T-helper 2 cell treated with Interferon-gamma antibody and Interleukin-4, amounts not matched to agents 5 μg/mL and 100 μg/mL, for 36 hours (primary cell): ENCODE measurements around the gene C14orf132.

Experiments used
- DNase-seq: peaks from one replicate; pipeline ENCODE4 v3.0.0; 2021; ENCODE audit warnings: low spot score
- H3K27ac Mint-ChIP-seq: one replicate; pipeline ENCODE4 v1.8.0; 2021; ENCODE audit warnings: mild to moderate bottlenecking, mixed read lengths
- H3K27me3 Mint-ChIP-seq: one replicate; pipeline ENCODE4 v1.8.0; 2021; ENCODE audit warnings: low read depth, mixed read lengths
- H3K36me3 Mint-ChIP-seq: one replicate; pipeline ENCODE4 v1.8.0; 2021; ENCODE audit warnings: low read depth, mixed read lengths
- H3K4me1 Mint-ChIP-seq: one replicate; pipeline ENCODE4 v1.8.0; 2021; ENCODE audit warnings: low read depth, mixed read lengths
- H3K4me3 Mint-ChIP-seq: one replicate; pipeline ENCODE4 v1.8.0; 2022; ENCODE audit warnings: mild to moderate bottlenecking, moderate library complexity, mixed read lengths
- H3K9me3 Mint-ChIP-seq: one replicate; pipeline ENCODE4 v1.8.0; 2021; ENCODE audit warnings: mixed read lengths

Gene C14orf132

DNA sequence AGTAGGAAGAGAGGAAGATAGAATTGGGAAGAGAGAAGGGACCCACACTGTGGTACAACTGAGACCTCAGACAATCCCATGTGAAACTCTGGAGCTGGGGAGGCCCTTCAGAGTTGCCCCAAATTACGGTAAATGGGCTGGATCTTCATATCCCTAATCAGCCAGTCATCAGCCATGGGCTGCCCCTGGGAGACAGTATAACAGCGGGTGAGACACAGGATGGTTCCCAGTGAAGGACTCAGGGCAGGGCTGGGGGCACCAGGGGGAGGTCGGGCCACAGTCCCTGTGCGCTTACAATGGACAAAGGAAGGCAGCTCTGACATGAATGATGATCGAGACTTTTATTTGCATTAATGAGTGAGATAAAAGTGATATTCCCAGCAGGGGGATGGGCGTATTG is 91.2 kb downstream of the C14orf132 start:
- no peak overlapping the region for H3K27ac Mint-ChIP-seq
- no peaks in the 10 kb centered on the region for H3K36me3 Mint-ChIP-seq
- DNase-seq = no peak
- no peak overlapping the region for H3K4me3 Mint-ChIP-seq
- no peaks in the 10 kb centered on the region for H3K9me3 Mint-ChIP-seq
- peaks cover 8% of the 10 kb centered on the region for H3K27me3 Mint-ChIP-seq
- peaks cover 15% of the 10 kb centered on the region for H3K4me1 Mint-ChIP-seq

DNA sequence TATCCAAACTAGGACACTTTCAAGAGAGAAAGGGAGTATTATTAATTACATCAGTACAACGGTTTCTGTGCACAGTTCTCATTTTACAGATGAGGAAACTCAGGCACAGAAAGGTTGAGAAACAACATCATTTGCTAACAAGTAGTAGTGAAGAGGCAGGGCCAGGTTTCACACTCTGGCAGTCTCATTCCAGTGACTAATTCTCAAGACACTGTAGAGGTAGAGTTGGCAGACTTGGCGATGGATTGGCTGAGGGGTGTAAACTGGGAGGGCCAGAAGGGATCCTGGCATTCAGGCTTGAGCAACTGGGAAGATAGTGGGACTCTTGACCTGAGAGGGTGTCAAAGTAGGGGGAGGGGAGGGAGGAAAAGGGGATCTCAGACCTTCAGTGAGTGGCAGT is 91.7 kb downstream of the C14orf132 start:
- H3K4me3 Mint-ChIP-seq = no peak overlapping the region
- H3K27ac Mint-ChIP-seq = no peak overlapping the region
- peaks cover 11% of the 10 kb centered on the region for H3K4me1 Mint-ChIP-seq
- no peaks in the 10 kb centered on the region for H3K9me3 Mint-ChIP-seq
- no peak for DNase-seq
- H3K36me3 Mint-ChIP-seq = no peaks in the 10 kb centered on the region
- H3K27me3 Mint-ChIP-seq = peaks cover 8% of the 10 kb centered on the region

DNA sequence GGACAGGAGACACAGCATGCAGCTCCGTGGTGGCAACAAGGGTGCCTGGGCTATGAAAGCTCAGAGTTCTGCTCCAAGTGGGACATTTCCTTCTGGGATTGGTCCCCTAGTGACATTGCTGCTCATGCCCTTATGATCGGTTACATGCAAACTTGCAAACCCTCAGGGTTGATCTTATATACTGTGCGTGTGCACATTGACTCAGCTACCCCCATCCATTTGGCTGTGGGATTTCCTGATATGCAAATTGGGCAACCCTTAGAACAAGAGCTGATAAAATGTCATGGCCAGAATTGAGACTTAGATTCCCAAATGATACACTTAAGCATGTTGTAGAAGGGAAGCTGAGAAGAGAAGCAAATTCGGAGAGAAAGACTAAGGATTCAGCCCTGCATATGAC is 92.7 kb downstream of the C14orf132 start:
- Mint-ChIP-seq H3K4me3 (no peak overlapping the region), H3K27ac (no peak overlapping the region), H3K36me3 (no peaks in the 10 kb centered on the region), H3K9me3 (no peaks in the 10 kb centered on the region), H3K27me3 (peaks cover 6% of the 10 kb centered on the region), H3K4me1 (peaks cover 2% of the 10 kb centered on the region)
- DNase-seq = no peak

DNA sequence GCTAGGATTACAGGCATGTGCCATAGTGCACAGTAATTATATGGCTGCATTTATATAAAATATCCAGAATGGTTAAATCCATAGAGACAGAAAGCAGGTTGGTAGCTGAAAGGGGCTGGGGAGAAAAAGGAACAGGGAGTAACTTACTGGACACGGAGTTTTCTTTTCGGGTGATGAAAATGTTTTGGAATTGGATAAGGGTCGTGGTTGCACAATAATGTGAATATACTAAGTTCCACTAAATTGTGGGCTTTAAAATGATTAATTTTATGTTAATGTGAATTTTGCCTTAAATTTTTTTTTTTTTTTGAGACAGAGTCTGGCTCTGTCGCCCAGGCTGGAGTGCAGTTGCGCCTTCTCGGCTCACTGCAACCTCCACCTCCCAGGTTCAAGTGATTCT is 95.3 kb downstream of the C14orf132 start:
- no peak overlapping the region for H3K27ac Mint-ChIP-seq
- H3K4me3 Mint-ChIP-seq = no peak overlapping the region
- no peaks in the 10 kb centered on the region for H3K9me3 Mint-ChIP-seq
- H3K27me3 Mint-ChIP-seq = peaks cover 6% of the 10 kb centered on the region
- no peaks in the 10 kb centered on the region for H3K36me3 Mint-ChIP-seq
- no peaks in the 10 kb centered on the region for H3K4me1 Mint-ChIP-seq
- no peak for DNase-seq

DNA sequence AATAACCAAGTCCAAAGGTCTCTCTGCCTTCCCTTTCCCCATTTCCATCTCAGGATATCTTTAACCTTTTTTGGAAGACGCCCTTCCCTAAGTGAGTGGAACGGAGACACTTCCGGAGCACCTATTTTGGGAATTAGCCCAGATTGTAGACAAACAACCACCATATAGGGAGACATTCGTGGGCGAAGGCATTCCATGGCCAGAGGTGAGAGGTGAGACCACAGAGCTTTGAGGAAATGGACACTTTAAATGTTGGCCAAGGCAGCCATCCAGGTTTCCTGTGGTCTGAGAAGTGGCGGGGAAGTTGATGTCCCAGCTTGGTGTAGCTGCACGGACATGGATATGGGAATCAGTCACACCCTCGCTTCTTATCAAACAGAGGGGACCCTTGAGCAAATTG is 96.1 kb downstream of the C14orf132 start:
- Mint-ChIP-seq H3K27ac (no peak overlapping the region), H3K4me1 (no peaks in the 10 kb centered on the region), H3K9me3 (no peaks in the 10 kb centered on the region), H3K4me3 (no peak overlapping the region), H3K36me3 (no peaks in the 10 kb centered on the region), H3K27me3 (peaks cover 4% of the 10 kb centered on the region)
- DNase-seq = no peak

DNA sequence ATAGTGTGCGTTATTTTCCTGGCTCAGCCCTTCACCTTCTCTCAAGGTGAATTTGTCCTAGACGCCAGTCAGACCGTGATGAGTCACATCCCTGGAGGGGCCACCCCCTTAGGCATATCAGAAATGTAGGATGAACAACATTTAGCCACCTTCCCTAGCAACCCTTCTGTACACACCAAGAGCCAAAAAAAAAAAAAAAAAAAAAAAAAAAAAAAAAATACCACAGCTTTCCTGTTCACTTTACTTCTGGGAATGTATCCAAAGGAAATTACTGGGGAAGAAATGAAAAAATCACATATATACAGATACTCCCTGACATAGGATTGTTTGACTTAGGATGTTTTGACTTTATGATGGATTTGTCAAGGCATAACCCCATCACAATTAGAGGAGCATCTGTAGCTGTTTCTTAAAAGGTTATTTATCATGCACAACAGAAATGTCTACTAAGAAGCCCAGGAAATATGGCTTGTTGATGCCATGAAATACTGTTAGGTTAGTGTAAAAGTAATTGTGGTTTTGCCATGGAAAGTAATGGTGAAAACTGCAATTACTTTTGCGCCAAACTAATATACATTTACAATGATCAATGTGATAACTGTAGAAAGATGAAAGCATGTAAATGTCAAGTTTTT is 97.3 kb downstream of the C14orf132 start:
- DNase-seq = no peak
- Mint-ChIP-seq H3K36me3 (no peaks in the 10 kb centered on the region), H3K4me1 (no peaks in the 10 kb centered on the region), H3K27ac (no peak overlapping the region), H3K27me3 (peaks cover 3% of the 10 kb centered on the region), H3K9me3 (no peaks in the 10 kb centered on the region), H3K4me3 (no peak overlapping the region)

DNA sequence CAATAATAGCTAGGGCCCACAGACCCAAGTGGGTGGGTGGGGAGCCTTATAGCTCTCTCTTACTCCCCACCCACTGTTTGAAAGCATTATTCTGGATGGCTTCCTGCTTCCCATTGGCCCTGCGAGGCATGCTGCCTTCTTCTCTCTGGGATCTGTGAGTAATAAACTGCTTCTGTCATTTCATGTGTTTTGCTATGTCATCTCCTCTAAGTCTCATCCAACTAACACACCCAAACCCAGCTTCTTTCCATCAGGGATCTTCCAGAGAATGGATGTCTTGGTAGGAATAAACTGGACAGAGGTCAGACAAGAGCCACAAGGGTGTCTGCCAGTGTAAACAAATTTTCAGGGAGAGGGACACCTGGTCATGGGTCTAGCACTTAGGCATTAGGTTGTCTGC is 99.1 kb downstream of the C14orf132 start:
- Mint-ChIP-seq H3K36me3 (no peaks in the 10 kb centered on the region), H3K27me3 (peaks cover 3% of the 10 kb centered on the region), H3K4me1 (no peaks in the 10 kb centered on the region), H3K27ac (no peak overlapping the region), H3K4me3 (no peak overlapping the region), H3K9me3 (no peaks in the 10 kb centered on the region)
- DNase-seq = no peak

DNA sequence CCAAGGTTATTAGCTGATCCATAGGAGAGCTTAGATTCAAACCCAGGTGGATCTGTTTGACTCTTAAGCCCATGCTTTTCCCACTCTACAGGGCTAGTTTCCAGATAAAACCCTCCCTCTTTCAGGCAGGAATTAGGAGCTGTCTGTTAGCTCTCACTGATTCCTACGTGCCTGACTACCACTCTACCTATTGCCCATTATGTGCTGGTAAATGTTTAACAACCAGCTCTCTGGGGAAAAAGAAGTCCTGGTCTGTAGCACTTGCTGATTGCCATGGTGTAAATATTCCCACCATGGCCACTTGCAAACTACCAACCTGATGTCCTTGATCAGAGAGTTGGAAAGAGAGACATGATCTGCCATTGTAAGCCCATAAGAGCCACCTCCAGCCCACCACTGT is 100.0 kb downstream of the C14orf132 start:
- H3K36me3 Mint-ChIP-seq = no peaks in the 10 kb centered on the region
- H3K9me3 Mint-ChIP-seq = no peaks in the 10 kb centered on the region
- DNase-seq = no peak
- no peaks in the 10 kb centered on the region for H3K4me1 Mint-ChIP-seq
- H3K4me3 Mint-ChIP-seq = no peak overlapping the region
- H3K27ac Mint-ChIP-seq = no peak overlapping the region
- H3K27me3 Mint-ChIP-seq = peaks cover 3% of the 10 kb centered on the region

DNA sequence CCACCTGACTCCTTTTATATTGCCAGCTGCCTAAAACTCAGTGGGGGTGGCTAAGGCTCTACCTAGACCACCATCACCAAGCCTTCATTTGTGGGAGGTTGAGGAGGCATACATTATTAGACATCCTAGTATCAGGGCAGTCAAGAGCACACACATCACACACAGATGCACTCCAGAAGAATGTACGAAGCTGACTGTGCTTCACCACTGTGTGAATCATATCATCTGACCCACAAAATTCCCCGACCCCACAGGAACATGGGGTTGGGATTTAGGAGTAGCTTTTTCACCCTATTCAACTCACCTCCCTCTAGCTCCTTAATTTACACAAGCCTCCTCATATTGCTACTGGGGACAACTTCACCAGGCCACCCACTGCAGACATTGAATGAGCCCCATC is 100.7 kb downstream of the C14orf132 start:
- H3K27ac Mint-ChIP-seq = no peak overlapping the region
- peaks cover 3% of the 10 kb centered on the region for H3K27me3 Mint-ChIP-seq
- H3K4me3 Mint-ChIP-seq = no peak overlapping the region
- H3K36me3 Mint-ChIP-seq = no peaks in the 10 kb centered on the region
- no peaks in the 10 kb centered on the region for H3K9me3 Mint-ChIP-seq
- H3K4me1 Mint-ChIP-seq = no peaks in the 10 kb centered on the region
- DNase-seq = no peak

DNA sequence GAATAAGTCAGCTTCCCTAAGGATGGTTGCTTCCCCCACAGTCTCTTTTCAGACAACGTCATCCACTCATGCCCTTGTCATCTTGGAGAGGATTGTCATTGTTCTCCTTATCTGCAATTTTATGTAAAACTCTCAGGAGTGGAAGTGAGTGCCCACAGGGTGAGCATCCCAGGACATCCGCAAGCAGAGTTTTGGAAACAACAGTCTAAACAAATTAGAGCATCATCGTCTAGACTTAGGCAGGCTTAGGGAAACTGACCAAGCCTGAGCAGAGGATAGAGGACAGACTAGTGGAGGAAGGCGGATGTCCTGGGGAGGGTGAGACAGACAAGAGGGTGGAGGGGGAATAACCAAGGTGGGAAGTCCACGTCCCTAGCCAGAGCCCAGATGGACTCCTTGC is 101.8 kb downstream of the C14orf132 start:
- Mint-ChIP-seq H3K27me3 (peaks cover 3% of the 10 kb centered on the region), H3K27ac (no peak overlapping the region)

More for the DNA sequence above, 101.8 kb downstream of the C14orf132 start:
- Mint-ChIP-seq H3K9me3 (no peaks in the 10 kb centered on the region), H3K36me3 (no peaks in the 10 kb centered on the region), H3K4me1 (no peaks in the 10 kb centered on the region), H3K4me3 (no peak overlapping the region)
- DNase-seq = no peak
